Prostate gland (tissue), 2 donors: Measurements from ENCODE around the gene FARS2. TPM values are rescaled to one million over a fixed set of nuclear protein-coding genes. Genes with fewer than 3 reads are reported as not detected.

Experiments
- DNase-seq: peaks from one replicate; pipeline ENCODE4 v3.0.0-alpha.2; 2019; ENCODE audit warnings: low spot score
- H3K27ac ChIP-seq, 2 donors: fragments of 200-600 bp; sonication (generic); 2 replicates each; pipeline ENCODE4 v1.5.1; 2017 to 2019
- H3K27me3 ChIP-seq: fragments of 200-600 bp; sonication (generic); replicated peaks from 2 replicates; pipeline ENCODE4 v1.5.1; 2019; ENCODE audit not compliant: insufficient read depth
- H3K36me3 ChIP-seq, 2 donors: fragments of 200-600 bp; sonication (generic); 1 replicate in 1 of 2; 2 replicates in 1 of 2; pipeline versions ENCODE4 v1.5.1 to v1.8.1; 2017 to 2019
- H3K4me1 ChIP-seq: fragments of 200-600 bp; sonication (generic); replicated peaks from 2 replicates; pipeline ENCODE4 v1.5.1; 2019
- H3K4me3 ChIP-seq, 2 donors: fragments of 200-600 bp; sonication (generic); 2 replicates each; pipeline ENCODE4 v1.5.1; 2017 to 2019
- H3K9me3 ChIP-seq: fragments of 200-600 bp; sonication (generic); 2 replicates; pipeline ENCODE4 v1.5.1; 2017
- CTCF ChIP-seq, 4 experiments: fragments of 200-600 bp in 2 of 4; fragments of 450-650 bp in 2 of 4; sonication (generic) in 2 of 4; IDR thresholded peaks; 1 replicate in 3 of 4; 2 replicates in 1 of 4; pipeline ENCODE4 v1.5.1; 2016 to 2019; ENCODE audit warnings: antibody characterized with exemption in 4 of 4, mild to moderate bottlenecking in 2 of 4, moderate library complexity in 2 of 4
- POLR2A ChIP-seq: fragments of 450-650 bp; IDR thresholded peaks from one replicate; pipeline ENCODE4 v1.6.1; 2016; ENCODE audit warnings: antibody characterized with exemption, mild to moderate bottlenecking
- POLR2AphosphoS5 ChIP-seq: sonication (generic); formaldehyde crosslinking; IDR thresholded peaks from one replicate; pipeline ENCODE4 v1.6.1; 2017; ENCODE audit warnings: antibody characterized with exemption
- WGBS: methylation state at CpG from one replicate; pipeline ENCODE4 v1.1.5; 2018; 5-methylcytosine and 5-hydroxymethylcytosine counted together
- intact Hi-C: fragments of 100-400 bp; cut with DNase I; formaldehyde crosslinking; loops from one replicate; pipeline ENCODE4 v1.14.2; 2022
- total RNA-seq, 2 donors: library from RNA; depleted of rRNA; stranded (reverse); fragments of >200 nt; gene quantifications; one replicate each; pipeline ENCODE4 v1.1.0, GENCODE V29; 2016

FARS2 gene
- total RNA-seq, 2 donors from 2014 or later, result 11.6 to 19.5 TPM

GRCh38 chr6:5472571-5472970 is 211.3 kb downstream of the FARS2 start:
- H3K4me3 ChIP-seq, result no peak overlapping the region
- no peaks in the 10 kb centered on the region for H3K4me1 ChIP-seq
- DNase-seq, result no peak
- TF ChIP-seq CTCF (IDR thresholded peaks at IDR 0.05), result no peak
- no peak for TF ChIP-seq POLR2AphosphoS5
- no peak for TF ChIP-seq POLR2A
- H3K36me3 ChIP-seq, result no peaks in the 10 kb centered on the region
- intact Hi-C loops, result no loop called here
- no peaks in the 10 kb centered on the region for H3K27me3 ChIP-seq
- H3K27ac ChIP-seq, result no peak overlapping the region
- no peaks in the 10 kb centered on the region for H3K9me3 ChIP-seq
- 96% methylated on average over 2 of the region's 2 CpGs for WGBS

- no peak overlapping the region for H3K4me3 ChIP-seq
- intact Hi-C loops, result no loop called here
- no peak for TF ChIP-seq POLR2A
- no peak for TF ChIP-seq CTCF (IDR thresholded peaks at IDR 0.05)
- TF ChIP-seq POLR2AphosphoS5, result no peak
- H3K27me3 ChIP-seq, result no peaks in the 10 kb centered on the region
- no peaks in the 10 kb centered on the region for H3K36me3 ChIP-seq
- no peaks in the 10 kb centered on the region for H3K9me3 ChIP-seq
- H3K27ac ChIP-seq, result no peak overlapping the region
- no peaks in the 10 kb centered on the region for H3K4me1 ChIP-seq
- DNase-seq, result no peak
- 94% methylated on average over 3 of the region's 3 CpGs for WGBS
Observed at GRCh38 chr6:5475779-5476178, 214.5 kb downstream of the FARS2 start.

- no peak overlapping the region for H3K27ac ChIP-seq
- H3K9me3 ChIP-seq, result no peaks in the 10 kb centered on the region
- H3K4me1 ChIP-seq, result no peaks in the 10 kb centered on the region
- WGBS, result 95% methylated on average over 6 of the region's 6 CpGs
- intact Hi-C loops, result no loop called here
- H3K4me3 ChIP-seq, result no peak overlapping the region
- TF ChIP-seq CTCF (IDR thresholded peaks at IDR 0.05) (no peak), POLR2AphosphoS5 (no peak), POLR2A (no peak)
- H3K36me3 ChIP-seq, result no peaks in the 10 kb centered on the region
- DNase-seq, result no peak
- H3K27me3 ChIP-seq, result no peaks in the 10 kb centered on the region
Observed at GRCh38 chr6:5478380-5478779, 217.1 kb downstream of the FARS2 start.

- Histone ChIP-seq H3K27me3 (no peaks in the 10 kb centered on the region), H3K36me3 (no peaks in the 10 kb centered on the region), H3K4me1 (no peaks in the 10 kb centered on the region), H3K9me3 (no peaks in the 10 kb centered on the region), H3K4me3 (no peak overlapping the region), H3K27ac (no peak overlapping the region)
- intact Hi-C loops, result no loop called here
- TF ChIP-seq POLR2A, result no peak
- no peak for TF ChIP-seq CTCF (IDR thresholded peaks at IDR 0.05)
- 20% methylated on average over 8 of the region's 8 CpGs for WGBS
- no peak for DNase-seq
Observed at GRCh38 chr6:5481033-5481432, 219.7 kb downstream of the FARS2 start.

- WGBS, result 79% methylated on average over 9 of the region's 9 CpGs
- Histone ChIP-seq H3K9me3 (no peaks in the 10 kb centered on the region), H3K27ac (no peak overlapping the region), H3K36me3 (no peaks in the 10 kb centered on the region), H3K27me3 (no peaks in the 10 kb centered on the region), H3K4me1 (no peaks in the 10 kb centered on the region), H3K4me3 (no peak overlapping the region)
- no peak for DNase-seq
- TF ChIP-seq POLR2A, result no peak
- no peak for TF ChIP-seq CTCF (IDR thresholded peaks at IDR 0.05)
- no peak for TF ChIP-seq POLR2AphosphoS5
- intact Hi-C loops, result no loop called here
Observed at GRCh38 chr6:5481750-5482149, 220.4 kb downstream of the FARS2 start.
